Calu3 (cell line): ENCODE results near the gene CLDN5. TPM values are rescaled to one million over a fixed set of nuclear protein-coding genes. Genes with fewer than 3 reads are reported as not detected.

Source experiments
- BruUV-seq: library from RNA; stranded (reverse); fragments of 400-500 nt; replicated peaks from 2 replicates; lab custom pipeline; 2021; lab: Mats Ljungman, UMichigan
- CTCF ChIA-PET: fragments of 300-600 bp; sonication (Branson Sonifier 250); formaldehyde crosslinking; loops from one replicate; lab custom pipeline; 2022; ENCODE audit warnings: antibody characterized with exemption; lab: Charles Lee
- DNase-seq: peaks from one replicate; pipeline ENCODE4 v3.0.0; 2022
- H3K27ac Mint-ChIP-seq: one replicate; pipeline ENCODE4 v1.8.0; 2022; ENCODE audit warnings: mixed read lengths; ENCODE audit not compliant: unreplicated experiment
- H3K27me3 Mint-ChIP-seq: one replicate; pipeline ENCODE4 v1.8.0; 2022; ENCODE audit warnings: mixed read lengths; ENCODE audit not compliant: unreplicated experiment
- H3K36me3 Mint-ChIP-seq: one replicate; pipeline ENCODE4 v1.8.0; 2022; ENCODE audit warnings: mild to moderate bottlenecking, moderate library complexity, mixed read lengths; ENCODE audit not compliant: insufficient read depth, unreplicated experiment
- H3K4me1 Mint-ChIP-seq: one replicate; pipeline ENCODE4 v1.8.0; 2022; ENCODE audit warnings: mild to moderate bottlenecking, low read depth, mixed read lengths; ENCODE audit not compliant: unreplicated experiment
- H3K4me3 Mint-ChIP-seq: one replicate; pipeline ENCODE4 v1.8.0; 2022; ENCODE audit warnings: mild to moderate bottlenecking, low read depth, moderate library complexity, mixed read lengths; ENCODE audit not compliant: unreplicated experiment
- H3K9me3 Mint-ChIP-seq: one replicate; pipeline ENCODE4 v1.8.0; 2022; ENCODE audit warnings: low read depth, mixed read lengths; ENCODE audit not compliant: unreplicated experiment
- CTCF ChIP-seq: fragments of 200-600 bp; IDR thresholded peaks from one replicate; pipeline ENCODE4 v1.8.0; 2022; ENCODE audit warnings: antibody characterized with exemption; ENCODE audit not compliant: unreplicated experiment
- intact Hi-C: fragments of 100-400 bp; cut with micrococcal nuclease; formaldehyde crosslinking; loops from one replicate; pipeline ENCODE4 v1.10.0; 2022; ENCODE audit not compliant: unreplicated experiment
- total RNA-seq: library from RNA; stranded (reverse); gene quantifications from 2 replicates; pipeline ENCODE4 v1.2.3, GENCODE V29; 2022

The CLDN5 gene
- total RNA-seq, 1 experiment from 2014 or later = not detected

- CTCF ChIA-PET = no interaction called here
- no peaks in the 10 kb centered on the region for H3K27me3 Mint-ChIP-seq
- intact Hi-C loops = no loop called here
These were observed 10.4 kb downstream of the CLDN5 start for GRCh38 chr22:19513823-19514222.

GRCh38 chr22:19510919-19511341, 13.3 kb downstream of the CLDN5 start:
- Mint-ChIP-seq H3K27ac (no peak overlapping the region), H3K36me3 (peaks cover 24% of the 10 kb centered on the region), H3K27me3 (no peaks in the 10 kb centered on the region), H3K4me3 (no peak overlapping the region), H3K4me1 (no peaks in the 10 kb centered on the region), H3K9me3 (no peaks in the 10 kb centered on the region)
- no TSS peak for BruUV-seq
- no peak for TF ChIP-seq CTCF
- no peak for DNase-seq
- intact Hi-C loops = no loop called here
- CTCF ChIA-PET = no interaction called here

More at GRCh38 chr22:19513823-19514222, 10.4 kb downstream of the CLDN5 start:
- no TSS peak for BruUV-seq
- no peaks in the 10 kb centered on the region for H3K4me1 Mint-ChIP-seq
- H3K4me3 Mint-ChIP-seq = no peak overlapping the region
- no peak overlapping the region for H3K27ac Mint-ChIP-seq
- no peak for DNase-seq
- peaks cover 28% of the 10 kb centered on the region for H3K36me3 Mint-ChIP-seq
- TF ChIP-seq CTCF = no peak
- H3K9me3 Mint-ChIP-seq = no peaks in the 10 kb centered on the region

- intact Hi-C loops = no loop called here
- BruUV-seq = no TSS peak
- Mint-ChIP-seq H3K27ac (no peak overlapping the region), H3K36me3 (peaks cover 27% of the 10 kb centered on the region), H3K9me3 (no peaks in the 10 kb centered on the region), H3K27me3 (no peaks in the 10 kb centered on the region), H3K4me3 (no peak overlapping the region), H3K4me1 (no peaks in the 10 kb centered on the region)
- DNase-seq = no peak
- TF ChIP-seq CTCF = no peak
- CTCF ChIA-PET = no interaction called here
These were observed 14.3 kb downstream of the CLDN5 start for GRCh38 chr22:19509923-19510322.

- H3K36me3 Mint-ChIP-seq = peaks cover 22% of the 10 kb centered on the region
- H3K4me1 Mint-ChIP-seq = no peaks in the 10 kb centered on the region
These were observed 15.0 kb downstream of the CLDN5 start for GRCh38 chr22:19509191-19509590.

More at GRCh38 chr22:19509191-19509590, 15.0 kb downstream of the CLDN5 start:
- no peak overlapping the region for H3K27ac Mint-ChIP-seq
- TF ChIP-seq CTCF = no peak
- BruUV-seq = no TSS peak
- intact Hi-C loops = no loop called here
- no peak for DNase-seq
- CTCF ChIA-PET = no interaction called here
- H3K4me3 Mint-ChIP-seq = no peak overlapping the region
- H3K27me3 Mint-ChIP-seq = no peaks in the 10 kb centered on the region
- no peaks in the 10 kb centered on the region for H3K9me3 Mint-ChIP-seq
